Esophagus squamous epithelium (tissue), 4 donors: Measurements from ENCODE around the gene ATF4.

Experiments
- CTCF ChIP-seq, 6 experiments: fragments of 450-650 bp in 4 of 6; fragments of 200-600 bp in 2 of 6; sonication (generic) in 2 of 6; IDR thresholded peaks; one replicate each; pipeline ENCODE4 v1.5.1; 2016 to 2019; ENCODE audit warnings: antibody characterized with exemption in 6 of 6, mild to moderate bottlenecking in 4 of 6, moderate library complexity in 4 of 6
- POLR2A ChIP-seq, 4 donors: fragments of 450-650 bp; IDR thresholded peaks; one replicate each; pipeline ENCODE4 v1.6.1; 2017; ENCODE audit warnings: antibody characterized with exemption in 4 of 4, mild to moderate bottlenecking in 4 of 4, moderate library complexity in 3 of 4

- no peak for TF ChIP-seq CTCF (IDR thresholded peaks at IDR 0.05)
- TF ChIP-seq POLR2A (IDR thresholded peaks at IDR 0.05): no peak
Measured at GRCh38 chr22:39474351-39475111, 45.8 kb upstream of the ATF4 start.
